HG03175 (cell line): ENCODE results near the gene ZMIZ1.

Experiments
- ATAC-seq: cut with Tn5 transposase; IDR thresholded peaks from one replicate; pipeline ENCODE4 v1.9.1; 2021; ENCODE audit warnings: mild to moderate bottlenecking, moderate library complexity; ENCODE audit not compliant: unreplicated experiment

ZMIZ1 gene, protein sequence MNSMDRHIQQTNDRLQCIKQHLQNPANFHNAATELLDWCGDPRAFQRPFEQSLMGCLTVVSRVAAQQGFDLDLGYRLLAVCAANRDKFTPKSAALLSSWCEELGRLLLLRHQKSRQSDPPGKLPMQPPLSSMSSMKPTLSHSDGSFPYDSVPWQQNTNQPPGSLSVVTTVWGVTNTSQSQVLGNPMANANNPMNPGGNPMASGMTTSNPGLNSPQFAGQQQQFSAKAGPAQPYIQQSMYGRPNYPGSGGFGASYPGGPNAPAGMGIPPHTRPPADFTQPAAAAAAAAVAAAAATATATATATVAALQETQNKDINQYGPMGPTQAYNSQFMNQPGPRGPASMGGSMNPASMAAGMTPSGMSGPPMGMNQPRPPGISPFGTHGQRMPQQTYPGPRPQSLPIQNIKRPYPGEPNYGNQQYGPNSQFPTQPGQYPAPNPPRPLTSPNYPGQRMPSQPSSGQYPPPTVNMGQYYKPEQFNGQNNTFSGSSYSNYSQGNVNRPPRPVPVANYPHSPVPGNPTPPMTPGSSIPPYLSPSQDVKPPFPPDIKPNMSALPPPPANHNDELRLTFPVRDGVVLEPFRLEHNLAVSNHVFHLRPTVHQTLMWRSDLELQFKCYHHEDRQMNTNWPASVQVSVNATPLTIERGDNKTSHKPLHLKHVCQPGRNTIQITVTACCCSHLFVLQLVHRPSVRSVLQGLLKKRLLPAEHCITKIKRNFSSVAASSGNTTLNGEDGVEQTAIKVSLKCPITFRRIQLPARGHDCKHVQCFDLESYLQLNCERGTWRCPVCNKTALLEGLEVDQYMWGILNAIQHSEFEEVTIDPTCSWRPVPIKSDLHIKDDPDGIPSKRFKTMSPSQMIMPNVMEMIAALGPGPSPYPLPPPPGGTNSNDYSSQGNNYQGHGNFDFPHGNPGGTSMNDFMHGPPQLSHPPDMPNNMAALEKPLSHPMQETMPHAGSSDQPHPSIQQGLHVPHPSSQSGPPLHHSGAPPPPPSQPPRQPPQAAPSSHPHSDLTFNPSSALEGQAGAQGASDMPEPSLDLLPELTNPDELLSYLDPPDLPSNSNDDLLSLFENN

DNA sequence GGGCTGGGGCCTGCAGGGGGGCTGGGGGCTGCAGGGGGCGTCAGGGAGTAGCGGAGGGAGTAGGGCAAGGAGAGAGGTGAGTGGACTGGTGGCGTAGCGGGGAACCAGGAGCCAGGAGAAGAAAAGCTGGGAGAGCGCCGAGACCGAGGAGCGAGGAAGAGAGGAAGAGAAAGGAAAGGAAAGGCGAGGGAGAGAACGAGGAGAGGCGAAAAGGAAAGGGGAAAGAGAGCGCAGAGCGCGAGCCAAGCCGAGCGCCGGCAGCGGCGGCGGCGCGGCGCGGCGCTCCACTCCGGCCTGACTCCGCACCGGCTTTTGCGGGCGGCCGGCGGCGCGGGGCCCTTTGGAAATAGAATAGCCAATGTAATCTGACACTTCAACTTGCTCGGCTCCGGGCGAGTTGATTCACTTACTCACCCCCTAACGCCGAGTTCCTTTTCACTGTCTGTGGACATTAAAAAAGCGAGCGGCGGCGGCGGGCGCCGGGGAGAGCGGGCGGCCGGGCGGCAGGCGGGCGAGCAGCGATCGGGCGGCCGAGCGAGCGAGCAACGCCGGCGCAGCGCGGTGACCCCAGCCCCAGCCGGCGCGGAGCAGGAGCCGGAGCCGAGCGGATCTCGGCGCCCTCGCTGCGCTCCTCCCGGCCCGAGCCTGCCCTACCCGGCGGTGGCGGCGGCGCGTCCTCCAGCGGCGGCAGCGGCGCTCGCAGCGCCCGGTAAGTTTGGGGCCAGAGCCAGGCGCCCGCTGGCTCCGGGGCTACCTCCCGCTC lies at the start of gene ZMIZ1:
Gene ZMIZ1 (plus strand): TSS at position 405 of the 763 bp plus-strand sequence. CDS start 132,667 bp downstream, outside the sequence.
- peak; percentile 73 for ATAC-seq

DNA sequence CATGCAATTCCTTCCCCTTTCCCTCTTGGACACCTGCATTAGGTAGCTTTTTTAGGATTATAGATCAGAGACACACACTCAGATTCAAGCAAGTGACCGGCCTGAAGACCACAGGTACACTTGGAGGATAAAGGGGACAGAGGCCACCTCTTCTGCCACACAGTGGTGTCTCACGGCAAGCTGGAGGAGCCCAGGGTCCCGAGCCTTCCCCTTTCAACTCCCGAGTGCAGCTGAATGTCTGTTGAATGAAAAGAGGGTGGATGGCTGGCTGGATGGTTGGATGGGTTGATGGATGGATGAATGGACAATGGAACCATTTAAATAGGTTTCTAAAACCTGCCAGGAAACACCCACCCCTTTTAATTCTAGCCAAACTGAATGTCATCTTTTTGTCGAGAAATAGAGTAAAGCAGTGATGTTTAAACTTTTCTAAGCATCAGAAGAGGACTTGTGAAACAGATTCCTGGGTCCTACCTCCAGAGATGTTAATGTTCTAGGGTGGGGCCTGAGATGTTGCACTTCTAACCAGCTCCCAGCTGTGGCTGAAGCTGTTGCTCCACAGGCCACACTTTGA lies 49.2 kb upstream of the ZMIZ1 start:
- no peak for ATAC-seq

DNA sequence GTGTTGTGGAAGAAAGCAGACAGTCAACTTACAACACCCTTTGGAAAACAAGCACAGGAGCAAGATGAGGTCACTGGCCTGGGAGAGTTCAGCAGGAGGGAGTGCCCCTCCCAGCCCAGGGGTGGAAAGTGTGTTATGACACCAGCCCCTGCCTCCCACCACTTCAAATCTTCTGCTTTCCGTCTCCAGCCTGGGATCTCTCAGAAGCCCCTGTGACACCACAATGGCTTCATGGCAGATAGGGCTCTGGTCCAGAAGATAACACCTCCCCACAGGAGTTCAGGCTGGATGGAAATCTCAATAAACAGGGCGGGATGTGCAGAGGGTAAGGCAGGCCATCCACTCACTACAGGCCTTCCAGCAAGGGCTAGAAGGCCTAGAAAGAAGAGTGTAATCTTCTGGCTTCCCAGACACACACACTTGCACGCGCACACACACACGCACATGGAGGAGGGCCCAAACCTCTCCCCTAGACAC lies 48.7 kb upstream of the ZMIZ1 start:
- no peak for ATAC-seq

DNA sequence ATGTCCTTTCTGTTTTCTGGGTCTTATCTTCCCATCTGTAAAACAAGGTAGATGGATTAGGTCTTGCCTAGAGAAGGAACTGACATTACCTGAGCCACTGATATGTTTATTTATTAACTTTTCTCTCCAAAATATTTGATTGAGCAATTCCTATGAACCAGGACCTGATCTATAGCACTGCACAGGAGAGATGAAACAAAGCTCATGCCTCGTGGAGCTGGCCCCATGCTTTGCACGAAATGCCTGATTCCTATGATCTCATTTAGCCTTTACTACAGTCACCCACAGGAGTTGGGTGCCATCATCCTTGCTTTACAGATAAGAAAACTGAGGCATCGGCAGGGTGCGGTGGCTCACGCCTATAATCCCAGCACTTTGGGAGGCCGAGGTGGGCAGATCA lies 48.2 kb upstream of the ZMIZ1 start:
- ATAC-seq = no peak

DNA sequence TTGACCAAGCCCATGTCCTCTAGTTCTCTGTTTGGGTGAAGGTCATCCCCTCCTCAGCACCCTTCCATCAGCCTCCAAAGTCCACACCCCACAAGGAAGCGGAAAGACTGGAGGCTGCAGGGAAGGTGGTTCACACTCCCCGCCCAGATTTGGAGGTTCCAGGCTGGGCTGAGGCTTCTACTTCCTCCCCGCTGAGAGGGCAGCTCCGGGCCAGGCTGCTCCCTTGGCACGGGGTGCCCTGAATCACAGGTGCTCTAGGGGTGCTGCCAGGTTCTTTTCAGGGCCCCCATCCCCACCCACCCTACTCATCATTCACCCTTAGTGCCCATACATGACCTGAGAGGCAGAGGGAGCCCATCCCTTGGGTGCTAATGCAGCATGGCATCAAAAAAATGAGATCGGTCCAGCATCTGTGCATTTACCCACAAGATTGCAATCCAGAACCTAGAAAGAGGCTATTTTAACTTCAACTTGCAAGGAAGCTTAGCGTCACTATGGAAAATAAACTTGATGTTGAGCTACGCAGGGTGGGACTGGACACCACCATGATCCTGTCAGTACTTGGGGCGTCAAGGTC lies 47.3 kb upstream of the ZMIZ1 start:
- no peak for ATAC-seq

DNA sequence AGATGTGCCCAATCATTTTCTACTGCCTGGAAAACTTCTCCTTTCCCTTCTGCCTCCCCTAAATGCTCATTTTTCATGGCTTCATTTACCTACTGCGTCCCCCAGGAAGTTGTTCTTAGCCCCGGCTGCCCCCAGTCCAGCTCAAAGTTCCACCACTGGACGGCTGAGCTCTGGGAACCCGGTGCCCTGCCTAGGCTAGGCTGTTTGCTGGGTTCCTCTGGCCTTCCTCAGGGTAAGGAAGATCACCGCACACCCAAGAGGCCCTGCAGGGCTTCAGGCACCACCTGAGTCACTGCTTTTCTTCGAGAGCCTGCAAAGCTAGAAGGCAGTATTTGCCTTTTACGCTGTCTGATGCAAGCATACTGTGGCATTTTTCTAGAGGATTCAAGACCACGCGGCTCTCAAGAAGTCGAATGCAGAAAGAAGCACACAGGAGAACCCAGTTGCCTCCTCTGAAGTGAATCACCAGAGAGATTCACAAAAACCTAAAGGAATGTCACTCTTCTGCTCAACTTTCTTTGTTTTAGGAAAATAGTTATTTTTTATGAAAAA lies 46.7 kb upstream of the ZMIZ1 start:
- ATAC-seq = no peak

DNA sequence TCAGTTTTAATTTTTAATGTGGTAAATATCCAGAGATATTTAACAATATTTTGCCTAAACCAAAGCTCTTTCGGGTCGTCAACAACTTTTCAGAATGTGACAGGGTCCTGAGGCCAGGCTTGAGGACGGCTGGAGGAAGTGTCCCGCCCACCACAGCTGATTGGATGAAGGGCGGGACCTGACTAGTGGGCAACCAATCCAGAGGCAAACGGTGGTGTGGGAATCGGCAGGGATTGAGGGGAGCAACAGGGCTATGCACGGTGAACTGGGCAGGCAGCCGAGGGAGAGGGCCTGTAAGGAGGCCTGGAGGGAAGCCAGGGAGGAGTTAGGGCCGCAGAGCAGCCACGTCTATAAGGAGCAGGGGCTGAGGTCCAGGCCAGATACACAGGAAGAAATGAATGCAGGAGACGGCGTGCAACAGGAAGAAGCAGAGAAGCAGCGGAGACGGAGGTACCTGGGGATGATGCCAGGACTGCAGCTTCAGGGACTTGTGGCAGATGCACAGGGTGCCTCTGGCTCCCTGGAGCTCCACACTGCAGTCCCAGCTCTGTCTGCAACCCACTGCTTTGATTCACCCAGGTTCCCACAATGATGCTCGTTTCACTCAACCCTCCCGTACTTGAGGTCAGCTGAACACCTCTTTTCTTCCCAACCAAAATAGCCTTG lies 46.1 kb upstream of the ZMIZ1 start:
- ATAC-seq = no peak

DNA sequence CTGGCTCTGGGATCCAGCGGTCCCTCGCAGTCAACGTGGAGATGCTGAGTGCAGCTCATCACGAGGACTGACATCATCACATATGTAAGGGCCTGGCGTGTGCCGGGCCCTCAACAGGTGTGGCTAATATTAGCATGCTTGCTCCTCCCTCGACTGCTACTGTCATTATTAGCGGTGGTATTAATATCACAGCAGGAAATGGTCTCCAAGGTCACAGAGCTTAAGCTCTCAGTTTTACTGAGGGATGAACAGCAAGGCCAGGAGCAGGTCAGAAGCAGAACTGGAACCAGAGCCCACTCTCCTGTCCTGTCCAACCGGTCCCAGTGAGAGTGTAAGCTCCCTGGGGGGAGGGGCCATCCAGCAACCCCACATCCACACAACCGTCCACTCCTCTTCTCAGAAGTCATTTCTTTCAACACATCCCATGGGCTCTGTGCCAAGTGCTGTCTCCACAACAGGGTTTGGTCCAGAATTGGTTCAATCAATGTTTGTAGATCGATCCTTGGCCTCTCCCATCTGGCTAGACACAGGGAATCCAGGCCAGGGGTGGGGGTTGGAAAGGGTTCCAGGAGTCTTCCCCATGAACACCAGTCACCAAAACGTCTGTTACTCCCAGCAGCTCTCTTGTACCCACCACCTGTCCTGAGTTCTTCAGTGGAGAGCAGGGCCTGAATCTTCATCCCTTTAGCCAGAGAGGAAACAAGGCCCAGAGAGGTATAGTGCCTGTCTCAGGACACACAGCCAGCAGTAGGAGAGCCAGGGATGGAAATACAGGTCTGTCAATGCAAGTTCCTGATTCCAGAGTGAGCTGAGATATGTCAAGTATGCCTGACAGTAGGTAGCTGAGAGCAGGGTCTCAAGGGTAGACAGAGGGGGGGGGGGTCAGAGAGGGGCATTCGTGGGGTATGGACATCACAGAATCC lies 45.3 kb upstream of the ZMIZ1 start:
- ATAC-seq = peak; percentile 67

DNA sequence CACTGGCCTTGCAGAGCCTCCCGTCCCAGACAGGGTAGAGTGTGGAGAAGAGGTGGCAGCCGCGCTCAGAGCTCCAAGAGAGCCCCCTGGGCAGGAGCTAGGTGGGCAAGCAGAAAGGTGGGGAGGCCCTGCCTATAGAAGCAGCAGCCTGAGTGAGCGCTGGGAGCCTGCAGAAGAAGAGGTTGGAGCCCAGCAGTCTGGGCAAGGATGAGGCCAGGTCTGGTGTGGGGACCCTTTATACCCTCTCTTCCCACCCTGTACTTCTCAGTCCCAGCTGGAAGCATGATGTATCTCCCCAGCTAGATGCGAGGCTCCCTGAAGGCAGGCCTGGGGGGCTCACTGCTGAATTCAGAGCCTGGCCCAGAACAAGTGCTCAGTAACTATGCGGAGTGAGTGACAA lies 44.5 kb upstream of the ZMIZ1 start:
- no peak for ATAC-seq

DNA sequence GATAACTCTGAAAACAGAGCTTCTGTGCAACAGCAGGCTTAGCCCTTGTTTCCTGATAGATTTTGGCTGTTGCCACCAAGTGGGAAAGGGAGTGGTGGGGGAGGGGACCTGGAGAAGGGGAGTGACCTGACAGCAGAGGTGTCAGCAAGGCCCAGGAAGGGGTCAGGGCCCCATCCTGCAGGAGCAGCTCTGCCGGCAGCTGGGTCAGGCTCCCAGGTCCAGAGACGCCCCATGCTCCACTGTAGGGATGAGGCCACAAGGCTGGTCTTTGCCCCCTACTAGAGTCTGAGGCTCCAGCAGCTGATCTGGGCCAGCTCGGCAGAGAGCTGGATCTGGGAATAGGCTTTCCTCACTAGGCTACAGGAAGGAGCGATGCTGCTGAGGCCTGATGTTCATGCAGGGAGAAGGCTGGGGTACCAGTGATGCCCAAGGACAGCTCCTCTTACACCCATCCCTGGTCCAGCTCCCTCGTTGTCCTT lies 44.0 kb upstream of the ZMIZ1 start:
- ATAC-seq = no peak

DNA sequence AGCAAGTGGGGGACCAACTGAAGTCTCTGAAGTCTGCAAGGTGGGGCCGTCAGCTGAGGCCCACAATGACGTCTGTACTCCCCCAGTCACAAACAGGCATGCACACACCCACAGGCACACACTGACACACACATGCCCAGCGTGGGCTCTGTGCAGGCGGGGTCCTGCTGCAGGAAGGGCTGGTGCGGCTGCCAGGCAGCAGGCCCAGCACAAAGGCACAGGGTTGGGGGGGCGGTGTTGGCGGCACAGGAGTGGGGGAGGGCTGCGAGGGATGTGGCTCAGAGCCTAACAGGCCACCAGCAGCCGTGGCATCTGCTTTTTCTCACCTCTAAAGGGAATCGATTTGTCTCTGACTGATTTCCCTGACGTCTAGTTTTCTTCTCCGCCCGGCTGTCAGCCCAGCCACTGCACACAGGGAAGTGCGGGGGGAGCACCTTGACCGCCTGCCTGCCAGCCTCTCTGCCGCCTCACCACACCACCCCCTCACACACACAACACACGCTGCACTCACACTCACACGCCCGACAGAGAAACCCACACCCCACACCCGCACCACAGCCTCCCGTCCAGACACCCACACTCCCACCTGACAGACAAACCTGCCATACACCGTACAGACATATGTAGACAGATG lies 43.5 kb upstream of the ZMIZ1 start:
- no peak for ATAC-seq

DNA sequence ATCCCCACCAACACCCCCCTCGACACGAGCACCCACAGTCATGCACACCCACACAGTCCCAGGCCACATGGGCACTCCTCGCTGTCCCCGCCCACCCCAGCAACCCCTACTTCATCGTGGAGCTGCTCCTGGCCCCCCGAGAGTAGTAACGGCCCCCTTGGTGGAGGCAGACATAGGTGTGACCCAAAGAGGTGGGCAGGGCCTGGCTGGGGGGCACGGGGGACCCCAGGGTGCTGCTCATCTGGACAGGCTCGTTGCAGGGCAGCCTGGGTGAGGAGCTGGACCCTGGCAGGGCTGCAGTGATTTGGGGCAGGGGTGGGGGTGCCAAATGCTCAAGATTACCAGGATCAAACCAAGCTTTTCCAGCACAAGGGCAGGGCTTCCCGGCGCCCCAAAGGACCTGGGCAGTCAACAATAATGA lies 42.4 kb upstream of the ZMIZ1 start:
- ATAC-seq = no peak

DNA sequence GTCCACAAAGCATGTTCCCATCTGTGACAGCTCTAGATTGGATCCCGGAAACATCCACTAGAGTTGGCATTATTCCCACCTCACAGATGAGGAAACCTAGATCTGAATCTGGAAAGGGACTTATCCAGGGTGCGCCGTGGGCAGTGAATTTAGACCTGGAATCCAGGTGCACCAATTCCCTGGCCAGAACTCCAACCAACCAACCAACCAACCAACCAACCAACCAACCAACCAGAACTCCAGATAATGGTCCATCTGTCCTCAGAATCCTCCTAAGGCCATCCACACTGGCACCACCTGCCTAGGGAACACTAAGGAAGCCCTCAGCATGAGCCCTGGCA lies 42.0 kb upstream of the ZMIZ1 start:
- ATAC-seq = no peak

DNA sequence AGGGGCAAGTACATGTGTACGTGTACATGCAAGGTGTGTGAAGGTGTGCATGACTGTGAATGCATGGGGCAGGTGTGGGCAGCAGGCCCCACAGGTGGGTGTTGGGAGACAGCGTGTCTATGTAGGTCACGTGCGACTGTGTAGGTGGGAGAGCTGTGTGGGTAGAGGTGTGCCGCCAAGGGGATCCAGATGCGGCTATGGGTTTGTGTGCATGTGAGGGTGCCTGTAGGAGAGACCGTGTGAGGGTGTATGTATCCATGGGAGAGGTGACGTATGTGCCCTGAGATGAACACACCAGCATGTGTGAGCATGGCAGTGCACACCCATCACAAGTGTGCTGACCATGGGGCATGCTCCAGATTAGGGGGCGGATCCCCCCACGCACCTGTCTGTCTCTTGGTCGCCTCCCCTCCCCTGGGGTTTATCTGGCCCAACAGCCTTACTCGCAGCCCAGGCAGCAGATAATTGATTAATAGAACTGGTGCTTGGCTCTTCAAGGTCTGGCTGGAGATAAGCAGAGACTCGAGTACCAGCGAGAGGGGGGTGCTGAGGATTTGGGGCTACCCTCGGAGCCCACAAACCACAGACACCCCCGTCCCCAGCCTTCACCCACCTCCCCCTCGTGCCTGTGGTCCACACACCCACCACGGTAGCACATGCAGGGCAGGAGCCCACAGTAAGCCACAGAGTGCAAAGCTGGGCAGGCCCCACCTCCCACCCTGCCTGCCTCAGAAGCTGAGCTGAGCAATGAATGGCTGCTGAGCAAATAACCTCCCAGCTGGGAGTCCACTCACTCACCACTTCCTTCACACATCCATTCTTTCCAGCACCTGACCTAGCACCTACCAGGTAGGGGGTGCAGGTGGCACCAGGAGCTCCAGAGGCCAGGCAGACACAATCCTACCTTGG lies 41.4 kb upstream of the ZMIZ1 start:
- no peak for ATAC-seq

DNA sequence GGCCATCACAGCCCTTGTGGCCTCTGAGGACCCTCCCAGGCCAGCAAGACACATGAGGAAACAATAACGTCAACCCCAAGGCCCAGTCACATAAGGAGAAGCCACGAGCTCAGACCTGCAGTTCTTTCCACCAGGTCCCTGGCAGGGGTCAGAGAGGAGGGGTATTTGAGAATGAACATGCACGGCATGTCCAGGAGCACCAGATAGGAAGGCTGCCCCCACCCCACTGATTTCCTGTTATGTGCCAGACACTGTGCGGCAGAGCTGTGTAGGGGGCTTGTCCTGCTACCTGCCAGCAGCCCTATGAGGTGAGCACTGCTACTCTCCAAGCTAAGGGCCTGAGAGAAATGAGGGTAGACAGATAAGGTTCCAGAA lies 40.7 kb upstream of the ZMIZ1 start:
- ATAC-seq = no peak

DNA sequence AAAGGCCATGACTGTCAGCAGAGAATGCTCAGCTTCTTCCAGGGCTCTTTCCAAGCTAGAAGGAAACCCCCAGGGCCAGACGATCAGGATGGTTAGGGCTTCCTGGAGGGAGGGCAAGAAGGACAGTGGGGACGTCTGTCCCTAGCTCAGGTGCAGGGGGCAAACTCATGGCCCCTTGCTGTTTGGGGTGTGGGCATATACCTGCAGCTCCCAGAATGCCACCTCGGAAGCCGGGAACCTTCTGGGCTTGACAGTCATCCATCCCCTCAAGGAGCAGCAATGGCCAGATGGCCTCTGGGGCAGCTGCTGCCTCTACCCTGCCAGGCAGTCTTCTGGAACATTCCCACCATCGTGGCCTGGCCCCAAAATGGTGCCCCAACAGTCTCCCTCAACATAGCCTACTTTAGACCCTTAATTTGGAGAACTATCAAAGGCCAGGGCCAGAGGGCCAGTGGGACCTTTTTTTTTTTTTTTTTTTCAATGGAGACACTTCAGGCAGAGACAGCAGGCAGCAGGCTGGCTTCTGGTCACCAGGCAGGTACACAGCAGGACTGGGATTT lies 40.2 kb upstream of the ZMIZ1 start:
- no peak for ATAC-seq
